Midbrain (tissue), 1 donor: ENCODE measurements around the gene OTUB2.
A peak's percentile ranks its signal among the peaks of the same experiment; 100 is the strongest.

Source experiments
- DNase-seq: peaks from one replicate; lab custom pipeline; 2025; lab: John Stamatoyannopoulos, UW

Gene OTUB2

GRCh38 chr14:94021416-94022157 lies 4.6 kb upstream of the OTUB2 start:
- DNase-seq, result no peak

DNA sequence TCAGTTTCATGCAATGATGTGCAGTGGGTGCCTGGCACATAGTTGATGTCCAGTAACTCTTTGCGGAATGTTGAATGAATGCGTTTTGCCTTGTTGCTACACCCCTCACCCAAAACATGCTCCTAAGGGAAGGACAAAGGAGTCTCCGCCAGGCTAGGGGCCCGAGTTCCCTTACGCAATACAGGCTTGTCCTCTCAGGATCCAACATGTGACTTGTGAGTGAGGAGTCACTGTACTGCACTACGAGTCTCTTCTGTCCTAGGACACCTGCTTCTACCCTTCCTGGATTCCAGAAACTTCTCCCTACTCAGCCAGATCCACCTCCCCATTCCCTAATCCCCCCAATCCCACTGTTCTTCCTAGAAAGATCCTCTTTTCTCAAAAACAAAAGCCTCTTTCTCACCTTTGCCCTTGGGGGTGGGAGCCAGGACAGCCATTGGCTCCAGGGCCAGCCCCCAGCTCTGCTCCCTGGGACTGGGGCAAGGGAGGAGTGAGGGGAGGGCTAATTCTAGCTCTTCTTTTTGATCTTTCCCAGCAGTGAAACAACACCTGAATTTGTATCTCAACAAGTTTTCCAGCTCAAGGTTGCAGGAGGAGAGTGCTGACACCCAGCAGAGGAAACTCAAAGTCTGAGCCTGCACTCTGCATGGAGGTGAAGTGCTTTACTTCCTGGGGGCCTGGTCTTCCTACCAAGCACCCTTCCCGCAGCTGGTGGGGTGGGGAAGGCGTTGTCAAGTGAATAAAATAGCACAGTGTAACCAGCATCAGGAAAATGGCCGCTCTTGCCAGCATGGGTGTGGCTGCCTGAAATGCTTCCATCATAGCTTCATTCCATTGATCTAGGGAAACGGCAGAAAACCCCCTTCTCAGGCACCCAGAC lies 3.4 kb upstream of the OTUB2 start:
- DNase-seq, result no peak

DNA sequence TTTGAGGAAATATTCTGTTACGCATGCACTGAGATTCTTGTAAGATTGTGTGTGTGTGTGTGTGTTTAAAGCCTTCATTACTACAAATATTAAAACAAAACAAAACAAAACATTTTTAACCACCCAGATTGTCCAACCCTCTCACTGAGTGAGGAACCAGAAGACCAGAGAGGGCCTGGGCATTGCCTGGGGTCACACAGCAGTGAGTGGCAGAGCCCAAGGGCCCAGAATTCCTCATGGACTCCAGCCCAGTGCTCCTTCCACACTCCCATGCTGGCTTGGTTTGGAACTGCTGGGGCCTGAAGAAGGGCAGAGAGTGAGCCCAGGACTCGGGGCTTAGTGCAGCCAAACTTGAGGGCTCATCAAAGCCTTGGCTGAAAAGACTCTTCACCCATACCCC lies 1.6 kb upstream of the OTUB2 start:
- DNase-seq, result no peak

GRCh38 chr14:94025720-94026119 lies 420 bp upstream of the OTUB2 start:
- DNase-seq, result no peak

DNA sequence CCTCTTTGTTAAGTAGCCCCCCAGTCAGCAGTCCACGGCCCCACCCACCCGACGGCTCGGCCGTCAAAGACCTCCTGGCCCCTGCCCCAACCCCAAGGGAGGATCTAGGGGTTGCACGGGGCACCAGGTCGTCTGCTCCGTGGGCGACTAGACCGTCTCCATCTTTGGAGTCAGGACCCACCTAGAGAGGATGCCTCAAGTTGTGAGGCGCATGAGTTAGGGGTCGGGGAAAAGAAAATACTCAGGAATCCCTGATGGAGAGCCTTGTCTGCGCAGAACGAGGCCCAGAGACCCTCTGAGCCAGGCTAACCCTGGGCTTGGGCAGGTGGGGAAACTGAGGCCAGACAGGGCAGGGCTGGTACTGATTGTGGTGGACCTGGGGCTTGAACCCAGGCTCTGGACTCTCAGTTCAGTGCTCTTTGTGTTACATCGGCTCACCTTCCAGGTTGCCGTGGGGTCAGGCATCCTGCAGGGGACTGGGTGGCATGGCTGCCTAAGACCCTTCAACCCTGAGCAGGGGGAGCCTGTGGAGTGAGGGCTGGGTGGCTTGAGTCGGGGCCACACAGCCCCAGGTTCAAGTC lies 839 bp downstream of the OTUB2 start:
- DNase-seq, result no peak

- no peak for DNase-seq
These were observed 1.7 kb downstream of the OTUB2 start for GRCh38 chr14:94027566-94028449.

- DNase-seq, result no peak
These were observed 2.3 kb downstream of the OTUB2 start for GRCh38 chr14:94028450-94028826.

DNA sequence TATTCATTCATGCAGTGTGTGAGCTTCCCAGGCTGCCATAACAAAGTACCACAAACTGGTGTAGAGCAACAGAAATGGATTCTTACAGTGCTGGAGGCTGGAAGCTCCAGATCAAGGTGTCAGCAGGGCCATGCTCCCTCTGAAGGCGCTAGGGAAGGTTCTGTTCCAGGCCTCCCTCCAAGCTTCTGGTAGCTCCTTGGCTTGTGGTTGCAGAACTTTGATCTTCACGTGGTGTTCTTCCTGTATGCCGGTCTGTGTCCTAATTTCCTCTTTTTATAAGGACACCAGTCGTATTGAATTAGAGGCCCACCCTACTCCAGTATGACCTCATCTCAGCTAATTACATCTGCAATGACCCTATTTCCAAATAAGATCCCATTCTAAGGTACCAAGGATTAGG lies 3.1 kb downstream of the OTUB2 start:
- no peak for DNase-seq

GRCh38 chr14:94029671-94030203 lies 3.6 kb downstream of the OTUB2 start:
- DNase-seq, result no peak

- DNase-seq, result no peak
These were observed 4.4 kb downstream of the OTUB2 start for GRCh38 chr14:94030571-94030970.

DNA sequence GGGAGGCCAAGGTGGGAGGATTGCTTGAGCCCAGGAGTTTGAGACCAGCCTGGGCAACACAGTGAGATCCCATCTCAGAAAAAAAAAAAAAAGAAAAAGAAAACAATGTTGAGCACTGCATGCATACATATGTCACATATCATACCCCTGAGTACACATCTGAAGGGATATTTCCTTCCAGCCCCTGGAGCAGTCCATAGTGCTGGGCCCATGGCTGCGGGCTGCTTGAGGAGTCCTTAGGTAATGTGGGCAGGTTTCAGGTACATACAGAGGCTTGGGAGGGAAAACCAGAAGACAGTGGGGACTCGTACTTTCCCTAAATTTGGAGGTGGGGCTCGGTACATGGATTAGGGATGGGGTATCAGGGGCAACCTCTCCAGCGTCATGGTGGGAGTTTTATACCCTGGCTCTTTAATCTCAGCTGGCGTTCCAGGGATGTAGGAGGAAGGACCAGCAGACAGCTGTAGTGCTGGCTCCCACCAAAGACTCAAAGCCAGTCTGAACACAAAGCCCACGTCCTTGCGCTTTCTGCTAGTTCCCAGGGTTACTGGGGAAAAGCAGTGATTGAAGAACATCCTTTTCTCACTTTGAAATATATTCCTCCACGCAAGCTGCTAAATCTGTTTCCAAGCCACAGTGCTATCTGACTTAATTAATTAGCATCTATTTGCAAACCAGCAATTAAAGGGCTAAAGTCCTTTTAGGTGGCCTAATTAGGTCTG lies 5.2 kb downstream of the OTUB2 start:
- no peak for DNase-seq

DNA sequence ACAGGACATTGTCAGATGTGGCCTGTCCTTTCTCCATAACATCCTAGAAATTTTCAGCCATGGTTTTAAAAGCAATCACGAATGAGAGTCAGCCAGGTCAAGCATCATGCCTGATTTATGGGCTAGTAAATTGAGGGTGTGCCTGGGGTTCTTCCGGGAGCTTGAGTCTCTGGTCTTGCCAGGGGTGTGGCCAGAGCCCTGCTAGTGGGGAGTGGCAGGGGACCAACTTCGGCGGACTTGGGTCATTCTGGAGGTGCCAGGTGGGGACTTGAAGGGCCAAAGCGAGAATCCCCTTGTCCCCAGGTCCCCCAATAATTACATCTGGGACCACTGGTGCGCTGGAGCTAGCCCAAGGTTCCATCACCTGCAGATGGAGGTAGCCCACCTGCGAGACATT lies 5.7 kb downstream of the OTUB2 start:
- DNase-seq, result no peak

DNA sequence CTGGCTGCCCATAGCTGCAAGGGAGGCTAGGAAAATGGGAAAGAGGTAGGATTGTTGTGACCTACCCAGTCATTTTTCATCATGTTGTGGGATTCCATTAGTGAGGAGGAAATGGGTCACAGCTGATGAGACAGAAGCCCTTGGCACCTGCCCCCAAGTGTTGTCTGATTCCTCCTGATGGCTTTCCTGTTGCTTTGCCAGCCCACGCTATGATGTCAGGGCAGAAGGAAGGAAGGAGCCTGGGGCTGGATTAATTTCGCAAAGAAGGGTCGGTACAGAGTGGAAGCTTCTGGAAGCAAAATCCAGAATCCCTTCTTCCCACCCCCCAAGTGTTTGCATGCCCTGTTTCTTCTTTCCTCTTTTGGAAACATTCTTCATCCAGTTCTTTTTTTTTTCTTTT lies 8.7 kb downstream of the OTUB2 start:
- DNase-seq, result no peak

DNA sequence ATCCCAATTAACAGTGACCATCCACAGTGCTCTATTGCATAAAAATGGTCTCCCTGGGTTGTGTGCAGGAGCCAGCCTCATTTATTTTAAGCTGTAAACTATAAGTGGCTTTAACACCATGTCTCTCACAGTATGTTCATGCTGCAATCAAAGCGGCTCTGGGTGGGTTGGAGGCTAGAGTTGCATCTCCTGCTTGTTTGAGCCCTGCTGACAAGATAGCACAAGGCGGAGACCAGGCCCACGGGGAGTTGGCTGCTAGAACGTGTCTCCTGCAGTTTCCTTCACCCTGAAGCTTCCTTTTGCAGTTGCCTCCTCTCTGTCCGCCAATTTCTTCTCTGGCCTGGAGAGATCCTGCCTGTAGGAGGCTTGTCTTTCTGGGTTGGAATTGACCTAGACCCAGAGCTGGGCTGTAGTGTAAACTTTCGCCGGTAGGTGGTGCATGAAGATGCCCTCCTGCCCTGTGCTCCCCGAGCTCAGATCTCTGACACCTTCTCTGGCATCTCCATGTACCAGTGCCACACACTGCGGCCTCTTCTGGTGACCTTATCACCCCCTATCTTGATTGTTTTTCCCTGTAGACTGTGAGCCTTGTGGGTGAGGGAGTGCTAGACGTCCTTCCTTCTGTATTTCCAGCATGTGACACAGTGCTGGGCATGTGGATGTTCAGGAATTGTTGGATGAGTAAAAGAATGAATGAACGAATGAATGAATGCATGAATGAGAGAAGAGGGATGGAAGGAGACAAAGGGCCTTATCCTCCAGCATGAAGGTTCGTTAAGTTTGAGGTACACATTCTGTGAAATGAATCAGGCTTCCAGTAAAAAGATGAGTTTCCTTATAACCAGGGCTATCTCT lies 10.4 kb downstream of the OTUB2 start:
- peak; percentile 62 for DNase-seq

- no peak for DNase-seq
These were observed 11.8 kb downstream of the OTUB2 start for GRCh38 chr14:94037954-94038353.

GRCh38 chr14:94038510-94038909 lies 12.4 kb downstream of the OTUB2 start:
- no peak for DNase-seq

DNA sequence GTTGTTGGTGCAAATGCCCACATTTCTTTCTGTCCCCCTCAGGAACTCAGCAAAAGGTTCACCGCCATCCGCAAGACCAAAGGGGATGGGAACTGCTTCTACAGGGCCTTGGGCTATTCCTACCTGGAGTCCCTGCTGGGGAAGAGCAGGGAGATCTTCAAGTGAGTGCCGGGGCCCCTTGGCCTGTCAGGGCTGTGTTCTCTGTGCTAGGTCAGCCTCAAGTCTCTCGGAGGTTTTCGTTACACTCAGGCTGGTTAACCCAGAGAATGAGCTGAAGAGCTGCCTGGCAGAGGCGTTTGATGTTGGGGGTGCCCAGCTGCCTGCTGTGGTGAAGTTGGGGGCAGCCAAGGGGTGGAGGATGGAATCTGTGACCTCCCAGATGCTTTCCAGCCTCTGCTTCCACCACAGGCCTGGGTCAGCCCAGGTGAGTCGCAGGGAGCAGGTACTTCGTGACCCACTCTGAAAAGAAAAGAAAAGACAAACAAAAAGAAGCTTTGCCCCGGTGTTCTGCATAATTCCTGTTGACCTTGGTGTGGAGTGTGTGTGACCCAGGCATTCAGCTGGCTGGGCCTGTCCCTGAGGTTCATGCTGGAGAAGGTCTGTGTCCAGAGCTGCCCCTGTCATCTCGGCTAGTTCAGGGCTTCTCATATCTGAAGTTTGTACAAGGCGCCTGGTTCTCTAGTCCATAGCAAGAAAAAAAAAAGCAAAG lies 12.9 kb downstream of the OTUB2 start:
- DNase-seq, result no peak

DNA sequence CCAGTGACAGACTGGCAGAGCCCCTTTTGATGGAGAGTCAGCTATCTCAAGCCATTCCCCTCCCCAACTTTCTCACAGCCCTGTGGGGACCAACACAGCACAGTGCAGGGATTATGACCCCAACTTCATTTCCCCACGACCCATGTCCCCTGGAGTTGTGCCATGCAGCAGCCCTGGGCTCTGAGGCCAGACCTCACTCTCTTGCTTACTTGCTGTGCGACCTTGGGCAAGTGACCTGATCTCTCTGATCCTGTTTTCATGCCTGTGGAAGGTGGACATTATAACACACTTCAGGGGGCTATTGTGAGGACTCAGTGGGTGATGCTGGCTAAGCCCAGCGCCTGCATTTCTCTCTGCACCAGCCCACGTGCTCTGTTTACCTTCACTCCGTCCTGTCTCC lies 14.1 kb downstream of the OTUB2 start:
- no peak for DNase-seq

DNA sequence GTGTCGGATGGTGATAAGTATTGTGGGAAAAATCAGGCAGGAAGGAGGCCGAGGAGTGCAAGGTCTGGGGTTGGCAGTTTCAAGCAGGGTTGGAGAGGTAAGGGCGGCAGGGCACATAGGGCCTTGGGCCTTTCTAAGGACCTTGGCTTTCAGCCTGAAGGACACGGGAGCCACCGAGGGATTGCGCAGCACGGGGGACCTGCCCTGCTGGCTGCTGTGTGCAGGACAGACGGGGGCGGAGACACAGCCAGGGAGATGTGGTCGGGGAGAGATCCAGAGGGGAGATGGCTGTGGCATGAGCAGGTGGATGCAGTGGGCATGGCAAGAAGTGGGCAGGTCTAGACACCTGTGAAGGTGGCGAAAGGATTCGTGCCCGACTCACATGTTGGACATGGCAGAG lies 14.7 kb downstream of the OTUB2 start:
- no peak for DNase-seq
